HG03354 (cell line): ENCODE measurements around the gene CFAP46.
"Not testable (repeated sequence)": the region's sequence is repeated elsewhere in the genome, so short reads cannot be mapped to it uniquely, and the experiment has no call there.

Experiments used
- ATAC-seq: cut with Tn5 transposase; IDR thresholded peaks from one replicate; pipeline ENCODE4 v1.9.1; 2021; ENCODE audit warnings: mild to moderate bottlenecking; ENCODE audit not compliant: unreplicated experiment, poor library complexity, severe bottlenecking

Gene CFAP46

DNA sequence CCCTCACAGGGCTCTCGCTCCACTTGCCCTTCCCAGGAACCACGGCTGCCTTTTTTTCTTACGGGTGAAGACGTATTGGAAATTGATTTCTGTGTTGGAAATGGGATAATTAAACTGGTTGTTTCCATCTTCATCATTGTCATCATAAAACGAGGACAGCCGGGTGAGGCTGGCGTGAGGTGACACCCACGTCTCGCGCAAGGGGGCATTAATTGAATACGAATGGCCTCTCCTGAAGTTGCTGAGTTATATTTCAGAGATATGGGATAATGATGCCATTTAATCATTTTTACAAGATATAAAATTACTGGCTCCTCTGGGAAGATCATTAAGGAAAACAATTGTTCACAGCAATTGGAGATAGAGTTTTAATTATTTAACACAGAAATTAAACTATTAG is 138.1 kb downstream of the CFAP46 start:
- no peak for ATAC-seq

GRCh38 chr10:132803416-132804210 is 138.8 kb downstream of the CFAP46 start:
- no peak for ATAC-seq

GRCh38 chr10:132802694-132803320 is 139.6 kb downstream of the CFAP46 start:
- ATAC-seq: no peak

- ATAC-seq: no peak
Observed at GRCh38 chr10:132802048-132802447, 140.3 kb downstream of the CFAP46 start.

DNA sequence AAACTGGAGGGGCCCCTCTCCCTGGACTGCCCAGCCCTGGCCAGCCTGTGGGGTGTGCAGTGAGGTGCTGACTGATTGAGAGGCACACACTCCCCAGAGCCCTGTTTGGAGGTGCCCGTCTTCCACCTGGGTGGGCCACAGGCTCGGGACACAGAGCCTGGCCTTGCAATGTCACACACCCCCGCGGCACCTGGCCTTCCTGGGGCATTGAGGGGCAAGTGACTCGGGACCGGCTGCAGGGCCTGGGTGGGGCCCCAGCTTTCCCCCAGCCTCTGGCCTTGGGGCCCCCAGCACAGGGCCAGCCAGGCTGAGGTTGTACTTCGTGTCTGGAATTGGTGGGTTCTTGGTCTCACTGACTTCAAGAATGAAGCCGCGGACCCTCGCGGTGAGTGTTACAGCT is 142.5 kb downstream of the CFAP46 start:
- ATAC-seq: no peak

- no peak for ATAC-seq
Observed at GRCh38 chr10:132798876-132799275, 143.5 kb downstream of the CFAP46 start.

DNA sequence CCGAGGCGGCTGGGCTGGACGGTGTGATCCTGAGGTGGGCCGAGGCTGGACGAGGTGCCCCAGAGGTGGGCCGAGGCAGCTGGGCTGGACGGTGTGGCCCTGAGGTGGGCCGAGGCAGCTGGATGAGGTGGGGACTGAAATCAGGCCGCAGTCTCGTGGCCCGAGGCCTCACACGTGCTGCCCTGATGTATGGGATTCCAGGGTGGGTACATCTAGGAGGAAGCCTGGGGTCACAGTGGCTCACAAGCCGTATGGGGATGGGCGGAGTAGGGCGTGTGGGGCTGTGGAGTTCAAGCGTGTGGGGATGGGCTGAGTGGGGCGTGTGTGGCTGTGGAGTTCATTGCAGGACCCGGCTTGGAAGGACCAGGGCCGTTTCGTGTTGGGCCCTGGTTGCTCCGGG is 144.0 kb downstream of the CFAP46 start:
- ATAC-seq: no peak

DNA sequence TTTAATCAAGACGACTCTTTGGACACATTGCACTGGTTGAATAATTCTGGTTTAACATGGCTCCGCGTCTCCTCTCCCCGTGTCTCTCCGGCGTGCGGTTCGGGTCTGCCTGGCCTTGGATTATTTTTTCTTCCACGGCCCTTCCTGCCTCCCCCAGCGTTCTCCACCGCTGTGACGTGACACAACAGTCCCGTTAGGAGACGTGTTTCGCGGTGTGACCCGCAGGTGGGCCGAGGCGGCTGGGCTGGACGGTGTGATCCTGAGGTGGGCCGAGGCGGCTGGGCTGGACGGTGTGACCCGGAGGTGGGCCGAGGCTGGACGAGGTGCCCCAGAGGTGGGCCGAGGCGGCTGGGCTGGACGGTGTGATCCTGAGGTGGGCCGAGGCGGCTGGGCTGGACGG is 144.4 kb downstream of the CFAP46 start:
- not testable (repeated sequence) for ATAC-seq

GRCh38 chr10:132796846-132797245 is 145.5 kb downstream of the CFAP46 start:
- ATAC-seq: no peak

DNA sequence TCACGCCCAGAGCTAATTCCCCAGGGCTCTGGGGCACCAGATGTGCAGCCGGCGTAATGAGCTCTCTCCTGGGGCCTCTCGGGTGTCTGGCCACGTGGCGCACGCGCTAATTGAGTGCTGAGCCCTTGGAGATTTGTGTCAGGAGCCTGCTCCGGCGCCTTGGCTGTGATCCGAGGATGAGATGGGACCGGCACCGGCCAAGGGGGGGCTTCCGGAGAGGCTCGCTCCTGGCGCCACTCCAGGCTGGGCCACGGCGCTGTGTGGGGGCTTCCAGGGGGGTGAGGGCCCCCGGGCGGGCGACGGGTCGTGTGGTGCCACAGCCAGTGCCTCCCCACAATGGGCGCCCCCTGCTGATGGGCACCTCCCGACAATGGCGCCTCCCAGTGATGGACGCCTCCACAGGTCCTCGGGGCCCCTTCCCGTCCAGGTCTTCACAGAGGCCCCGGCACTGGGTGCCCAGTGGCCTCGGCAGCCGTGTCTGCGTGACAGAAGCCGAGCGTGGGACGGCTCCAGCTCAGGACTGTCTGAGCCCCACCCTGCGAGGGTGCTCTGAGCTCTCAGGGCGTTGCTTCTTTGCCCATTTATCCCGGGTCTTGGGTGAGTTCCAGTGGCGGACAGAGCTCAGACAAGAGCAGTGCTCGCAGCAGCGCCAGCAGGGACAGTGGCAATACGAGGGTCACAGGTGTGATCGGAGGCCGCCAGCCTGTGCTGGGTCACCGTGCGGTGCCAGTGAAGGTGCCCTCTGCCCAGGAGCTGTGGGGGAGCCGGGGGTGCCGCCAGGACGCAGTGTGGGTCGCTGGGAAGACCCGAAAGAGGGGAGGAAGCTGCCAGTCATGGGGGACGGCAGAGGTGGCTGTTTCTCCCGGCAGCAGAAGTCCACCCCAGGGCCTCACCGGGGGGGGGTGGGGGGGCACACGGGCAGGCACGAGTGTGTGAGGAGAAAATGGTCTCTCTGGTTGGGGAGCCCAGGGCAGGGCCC is 148.2 kb downstream of the CFAP46 start:
- no peak for ATAC-seq

DNA sequence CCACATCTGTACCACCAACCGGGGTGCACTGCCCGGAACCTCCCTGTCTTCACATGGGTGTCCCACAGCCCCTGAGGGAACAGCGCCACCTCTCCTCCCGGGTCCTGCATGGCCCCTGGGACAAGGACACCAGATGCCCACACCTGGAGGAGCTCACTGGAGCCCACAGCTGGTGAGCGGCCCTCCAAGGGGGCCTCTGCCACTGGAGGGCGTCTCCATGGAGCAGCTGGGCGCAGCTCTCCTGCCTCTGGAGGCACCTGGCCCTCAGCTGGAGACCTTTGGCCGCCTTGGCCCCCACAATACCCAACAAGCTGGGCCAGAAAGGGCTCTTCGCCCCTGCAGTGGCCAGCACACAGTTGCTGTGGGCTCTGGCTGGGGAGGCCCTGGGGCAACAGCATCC is 149.2 kb downstream of the CFAP46 start:
- ATAC-seq: no peak

DNA sequence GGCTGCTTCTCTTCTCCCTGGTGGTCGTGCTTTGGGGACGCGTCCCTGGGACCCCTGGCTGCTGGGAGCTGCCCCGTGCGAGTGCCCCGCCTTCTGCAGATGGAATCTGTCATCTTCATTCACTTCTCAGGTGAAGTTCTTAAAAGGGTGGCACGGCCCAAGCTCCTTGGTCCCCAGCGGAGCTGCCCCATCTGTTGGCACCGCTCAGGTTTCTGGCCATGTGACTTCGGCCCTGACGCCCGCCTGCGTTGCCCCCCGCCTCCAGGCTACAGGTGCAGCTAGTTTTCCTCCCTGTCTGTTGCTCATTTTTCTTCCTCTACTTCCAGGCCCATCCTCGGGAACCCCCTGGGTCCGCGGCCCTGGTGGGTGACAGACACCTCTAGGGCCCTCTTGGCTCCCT is 149.6 kb downstream of the CFAP46 start:
- ATAC-seq: no peak

GRCh38 chr10:132792099-132792498 is 150.3 kb downstream of the CFAP46 start:
- ATAC-seq: not testable (repeated sequence)

GRCh38 chr10:132790934-132791829 is 151.2 kb downstream of the CFAP46 start:
- ATAC-seq: no peak

GRCh38 chr10:132790470-132790869 is 151.9 kb downstream of the CFAP46 start:
- ATAC-seq: no peak

- no peak for ATAC-seq
Observed at GRCh38 chr10:132789659-132790148, 152.7 kb downstream of the CFAP46 start.

- ATAC-seq: no peak
Observed at GRCh38 chr10:132788831-132789219, 153.5 kb downstream of the CFAP46 start.

GRCh38 chr10:132788180-132788830 is 154.1 kb downstream of the CFAP46 start:
- no peak for ATAC-seq
